Stimulated activated CD4-positive, alpha-beta T cell treated with anti-CD3 and anti-CD28 coated beads, Interleukin-1b, Interleukin-23, amount 100 ng/mL, for 48 hours (primary cell): ENCODE measurements around the gene ECI1.

Source experiments
- DNase-seq: peaks from one replicate; pipeline ENCODE4 v3.0.0-alpha.2; 2020

The ECI1 gene

DNA sequence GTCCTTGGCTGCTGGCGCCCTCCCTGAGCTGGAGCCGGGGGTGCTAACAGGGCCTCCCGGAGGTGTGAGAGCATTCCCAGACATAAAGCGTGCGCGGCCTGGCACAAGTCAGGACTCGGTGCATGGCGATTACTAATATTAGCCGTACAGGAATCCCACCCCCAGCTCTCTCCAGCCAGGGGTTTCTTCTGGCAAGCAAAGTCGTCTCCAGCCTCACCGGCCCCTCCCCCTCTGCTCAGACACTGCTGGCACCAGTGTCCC is 60.0 kb downstream of the ECI1 start:
- DNase-seq = no peak

DNA sequence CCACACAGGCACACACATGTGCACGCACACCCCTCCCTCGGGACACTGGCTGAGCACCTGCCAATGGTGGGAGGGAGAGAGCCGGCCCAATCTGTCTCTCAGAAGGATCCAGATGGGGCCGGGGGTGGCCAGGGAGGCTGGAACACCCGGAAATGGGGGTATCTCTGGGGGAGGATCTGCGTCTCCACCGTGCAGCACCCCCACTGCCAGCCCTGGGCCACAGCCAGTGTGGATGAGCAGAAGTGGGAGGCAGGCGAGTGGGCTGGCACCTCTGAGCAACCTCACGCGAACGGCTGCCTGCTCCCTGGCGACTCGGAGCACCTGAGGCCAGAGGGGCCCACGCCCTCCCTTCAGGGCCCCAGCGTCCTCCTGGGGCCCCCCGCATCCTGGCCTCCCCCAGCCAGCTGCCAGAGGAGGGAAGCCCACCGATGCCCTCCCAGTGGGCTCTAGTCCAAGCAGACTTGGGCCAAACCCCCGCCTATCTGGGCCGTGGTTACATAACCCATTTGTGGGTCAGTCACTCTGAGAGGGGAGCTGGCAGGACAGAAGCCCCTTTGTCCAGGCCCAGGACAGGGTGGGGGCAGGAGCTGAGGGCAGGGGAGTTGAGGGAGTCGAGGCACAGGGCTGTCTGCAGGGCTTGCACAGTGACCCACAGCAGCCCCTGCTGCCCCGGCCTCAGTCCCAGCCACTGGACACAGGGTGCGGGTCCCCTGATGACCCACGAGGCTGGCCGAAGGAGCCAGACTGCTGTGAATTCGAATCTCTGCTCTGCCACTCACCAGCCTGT is 60.5 kb downstream of the ECI1 start:
- DNase-seq = no peak

DNA sequence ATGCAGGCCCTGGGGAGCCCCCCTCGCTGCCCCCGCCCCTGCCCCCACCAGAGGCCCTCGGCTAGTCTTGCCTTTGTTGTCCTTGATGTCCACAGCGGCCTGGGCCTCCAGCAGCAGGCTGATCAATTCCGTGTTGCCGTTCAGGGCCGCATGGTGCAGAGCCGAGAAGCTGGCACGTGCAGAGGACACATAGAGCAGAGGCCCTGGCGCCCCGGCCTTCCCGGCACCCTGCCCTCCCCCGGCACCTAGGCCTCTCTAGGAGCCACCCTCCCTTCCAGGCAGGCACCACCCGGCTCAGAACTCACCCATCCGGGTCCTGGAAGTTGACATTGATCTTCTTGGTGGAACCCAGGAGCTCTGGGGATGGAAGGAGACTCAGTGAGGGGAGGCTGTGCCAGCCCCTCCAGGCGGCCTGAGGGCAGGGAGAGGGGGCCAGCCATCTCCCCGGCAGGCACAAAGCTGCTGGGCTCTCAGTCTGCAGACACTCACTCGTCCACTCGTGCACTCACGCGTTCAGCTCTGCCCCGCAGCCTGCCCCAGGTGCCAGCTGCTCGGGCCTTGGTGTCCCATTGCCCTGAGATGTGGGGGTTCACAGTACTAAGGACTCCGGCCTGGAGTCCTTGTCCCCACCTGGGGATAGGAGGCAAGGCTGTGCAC is 61.3 kb downstream of the ECI1 start:
- no peak for DNase-seq
